ENCODE results near the gene IPO9. TPM values are rescaled to one million over a fixed set of nuclear protein-coding genes. Genes with fewer than 3 reads are reported as not detected.

The IPO9 gene
- total and polyA plus RNA-seq, 2 donors (not counting 1 experiment from before 2014, with no cell fraction given) = 13.3 to 56.9 TPM

DNA sequence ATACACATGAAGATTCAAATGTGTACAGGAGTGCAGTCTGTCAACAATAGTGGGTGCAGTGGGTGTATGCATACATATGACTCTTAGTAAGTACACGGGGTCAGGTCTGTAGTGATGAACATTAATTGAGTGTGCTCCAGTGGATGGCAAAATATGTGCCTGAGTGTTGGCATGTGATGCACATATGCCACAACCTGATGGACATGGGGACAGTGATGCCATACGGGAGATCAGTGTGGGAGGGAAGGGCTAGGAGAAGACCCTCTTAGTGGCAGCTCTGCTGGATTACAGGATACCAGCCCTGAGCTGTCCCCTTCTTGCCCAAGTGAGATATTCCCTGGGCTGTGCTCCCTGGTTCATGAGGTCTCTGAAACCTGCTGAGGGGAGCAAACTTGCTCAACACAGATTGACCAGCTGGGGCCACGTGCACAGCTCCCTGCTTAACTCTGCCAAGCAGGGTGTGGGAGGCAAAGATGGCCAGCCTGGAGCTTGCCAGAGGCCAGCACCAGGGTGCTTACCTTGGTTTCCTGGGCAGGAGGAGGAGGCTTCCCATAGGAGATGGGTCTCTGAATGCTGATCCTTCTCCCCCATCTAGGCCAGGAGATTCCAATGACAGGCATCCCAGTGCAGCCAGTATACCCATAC lies 62.0 kb downstream of the IPO9 start:
- Mint-ChIP-seq H3K4me3 (no peak overlapping the region), H3K9me3 (ENCODE audit: insufficient read depth) (no peaks in the 10 kb centered on the region), H3K27ac (no peak overlapping the region), H3K4me1 (peaks cover 4% of the 10 kb centered on the region), H3K27me3 (peaks cover 49% of the 10 kb centered on the region)
- Histone ChIP-seq H2AFZ (ENCODE audit: insufficient read depth, low read depth, low read length, poor library complexity, severe bottlenecking) (no peak overlapping the region), H3K27me3 (replicated peaks in 1 of 4; ENCODE audit: control extremely low read depth in 1 of 4, control insufficient read depth in 3 of 4, insufficient read depth in 4 of 4, low read length in 3 of 4) (peaks cover 0 to 68% (median 36%) of the 10 kb centered on the region in 4 experiments), H3K4me2 (replicated peaks; ENCODE audit: low read depth, low read length, poor library complexity, severe bottlenecking) (no peak overlapping the region), H4K20me1 (ENCODE audit: control insufficient read depth, insufficient read depth, low read length, poor library complexity, severe bottlenecking) (no peaks in the 10 kb centered on the region), H3K9ac (ENCODE audit: low read length) (no peak overlapping the region), H3K36me3 (replicated peaks in 1 of 2; ENCODE audit: control extremely low read depth in 1 of 2, control insufficient read depth in 1 of 2, extremely low read depth in 1 of 2, insufficient read depth in 2 of 2, low read length in 1 of 2) (no peaks in the 10 kb centered on the region), H3K79me2 (ENCODE audit: control insufficient read depth, insufficient read depth, low read length) (no peaks in the 10 kb centered on the region), H3K4me1 (ENCODE audit: control insufficient read depth in 2 of 2, insufficient read depth in 2 of 2, low read length in 2 of 2) (peaks cover 17% of the 10 kb centered on the region in 2 donors), H3K4me3 (ENCODE audit: control extremely low read depth in 1 of 5, extremely low read depth in 1 of 5, insufficient read depth in 1 of 5, low read depth in 2 of 5, low read length in 4 of 5) (no peak overlapping the region), H3K9me3 (ENCODE audit: control extremely low read depth in 1 of 3, control insufficient read depth in 2 of 3, insufficient read depth in 1 of 3, low read length in 2 of 3) (peaks cover 0 to 13% (median 0%) of the 10 kb centered on the region in 3 donors), H3K27ac (ENCODE audit: low read length in 2 of 2) (no peak overlapping the region)
- 89% methylated on average over 3 of the region's 3 CpGs for WGBS (ENCODE audit: insufficient coverage)
- TF ChIP-seq EZH2 (IDR thresholded peaks at IDR 0.05; ENCODE audit: borderline replicate concordance, insufficient read depth, low read depth, low read length, poor library complexity, severe bottlenecking) = no peak
- TF ChIP-seq, protein P1, sequence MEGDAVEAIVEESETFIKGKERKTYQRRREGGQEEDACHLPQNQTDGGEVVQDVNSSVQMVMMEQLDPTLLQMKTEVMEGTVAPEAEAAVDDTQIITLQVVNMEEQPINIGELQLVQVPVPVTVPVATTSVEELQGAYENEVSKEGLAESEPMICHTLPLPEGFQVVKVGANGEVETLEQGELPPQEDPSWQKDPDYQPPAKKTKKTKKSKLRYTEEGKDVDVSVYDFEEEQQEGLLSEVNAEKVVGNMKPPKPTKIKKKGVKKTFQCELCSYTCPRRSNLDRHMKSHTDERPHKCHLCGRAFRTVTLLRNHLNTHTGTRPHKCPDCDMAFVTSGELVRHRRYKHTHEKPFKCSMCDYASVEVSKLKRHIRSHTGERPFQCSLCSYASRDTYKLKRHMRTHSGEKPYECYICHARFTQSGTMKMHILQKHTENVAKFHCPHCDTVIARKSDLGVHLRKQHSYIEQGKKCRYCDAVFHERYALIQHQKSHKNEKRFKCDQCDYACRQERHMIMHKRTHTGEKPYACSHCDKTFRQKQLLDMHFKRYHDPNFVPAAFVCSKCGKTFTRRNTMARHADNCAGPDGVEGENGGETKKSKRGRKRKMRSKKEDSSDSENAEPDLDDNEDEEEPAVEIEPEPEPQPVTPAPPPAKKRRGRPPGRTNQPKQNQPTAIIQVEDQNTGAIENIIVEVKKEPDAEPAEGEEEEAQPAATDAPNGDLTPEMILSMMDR (IDR thresholded peaks at IDR 0.05) = no peak
- ATAC-seq (ENCODE audit: low read depth) = no peak
- no peak for DNase-seq
- intact Hi-C loops (cut with micrococcal nuclease) = no loop called here
- CTCF ChIA-PET = interaction anchor here (0.6 kb wide), 1 partner anchor 110 kb away, joined by 4 read pairs; no protein-coding TSS in a partner anchor
- POLR2A ChIA-PET = no interaction called here

DNA sequence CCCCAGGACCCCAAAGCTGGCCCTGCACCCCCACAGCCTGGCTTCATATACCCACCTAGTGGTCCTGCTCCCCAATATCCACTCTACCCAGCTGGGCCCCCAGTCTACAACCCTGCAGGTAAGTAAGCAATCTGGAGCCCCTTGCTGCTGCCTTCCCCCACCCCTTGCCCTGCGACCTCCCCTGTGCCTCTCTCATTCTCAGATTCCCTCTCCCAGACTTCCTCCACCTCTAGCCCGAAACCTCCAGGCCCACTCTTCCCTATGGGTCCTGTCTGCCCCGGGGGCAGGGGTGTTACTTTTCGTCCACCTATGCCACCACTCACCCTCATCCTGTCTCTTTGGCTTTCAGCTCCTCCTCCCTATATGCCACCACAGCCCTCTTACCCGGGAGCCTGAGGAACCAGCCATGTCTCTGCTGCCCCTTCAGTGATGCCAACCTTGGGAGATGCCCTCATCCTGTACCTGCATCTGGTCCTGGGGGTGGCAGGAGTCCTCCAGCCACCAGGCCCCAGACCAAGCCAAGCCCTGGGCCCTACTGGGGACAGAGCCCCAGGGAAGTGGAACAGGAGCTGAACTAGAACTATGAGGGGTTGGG lies 62.6 kb downstream of the IPO9 start:
- no peak for TF ChIP-seq EZH2 (IDR thresholded peaks at IDR 0.05; ENCODE audit: borderline replicate concordance, insufficient read depth, low read depth, low read length, poor library complexity, severe bottlenecking)
- TF ChIP-seq, protein P1 (IDR thresholded peaks at IDR 0.05) = no peak
- Histone ChIP-seq H3K4me3 (ENCODE audit: control extremely low read depth in 1 of 5, extremely low read depth in 1 of 5, insufficient read depth in 1 of 5, low read depth in 2 of 5, low read length in 4 of 5) (no peak overlapping the region), H3K27ac (ENCODE audit: low read length in 2 of 2) (no peak overlapping the region), H3K4me2 (replicated peaks; ENCODE audit: low read depth, low read length, poor library complexity, severe bottlenecking) (no peak overlapping the region), H2AFZ (ENCODE audit: insufficient read depth, low read depth, low read length, poor library complexity, severe bottlenecking) (no peak overlapping the region), H3K27me3 (replicated peaks in 1 of 4; ENCODE audit: control extremely low read depth in 1 of 4, control insufficient read depth in 3 of 4, insufficient read depth in 4 of 4, low read length in 3 of 4) (peaks cover 0 to 64% (median 35%) of the 10 kb centered on the region in 4 experiments), H3K79me2 (ENCODE audit: control insufficient read depth, insufficient read depth, low read length) (no peaks in the 10 kb centered on the region), H3K4me1 (ENCODE audit: control insufficient read depth in 2 of 2, insufficient read depth in 2 of 2, low read length in 2 of 2) (peaks cover 17 to 20% of the 10 kb centered on the region in 2 donors), H3K36me3 (replicated peaks in 1 of 2; ENCODE audit: control extremely low read depth in 1 of 2, control insufficient read depth in 1 of 2, extremely low read depth in 1 of 2, insufficient read depth in 2 of 2, low read length in 1 of 2) (no peaks in the 10 kb centered on the region), H3K9me3 (ENCODE audit: control extremely low read depth in 1 of 3, control insufficient read depth in 2 of 3, insufficient read depth in 1 of 3, low read length in 2 of 3) (peaks cover 0 to 13% (median 0%) of the 10 kb centered on the region in 3 donors), H4K20me1 (ENCODE audit: control insufficient read depth, insufficient read depth, low read length, poor library complexity, severe bottlenecking) (no peaks in the 10 kb centered on the region), H3K9ac (ENCODE audit: low read length) (no peak overlapping the region)
- POLR2A ChIA-PET = no interaction called here
- WGBS (ENCODE audit: insufficient coverage) = 86% methylated on average over 5 of the region's 5 CpGs
- Mint-ChIP-seq H3K9me3 (ENCODE audit: insufficient read depth) (no peaks in the 10 kb centered on the region), H3K4me1 (peaks cover 8% of the 10 kb centered on the region), H3K4me3 (no peak overlapping the region), H3K27me3 (peaks cover 49% of the 10 kb centered on the region), H3K27ac (no peak overlapping the region)
- intact Hi-C loops (cut with micrococcal nuclease) = no loop called here
- no peak for ATAC-seq (ENCODE audit: low read depth)
- DNase-seq = no peak
- CTCF ChIA-PET = interaction anchor here (1.3 kb wide), 1 partner anchor 20 kb away, joined by 3 read pairs; no protein-coding TSS in a partner anchor
